ENCODE results near the gene DHH. TPM values are rescaled to one million over a fixed set of nuclear protein-coding genes. Genes with fewer than 3 reads are reported as not detected.

DHH gene
- total RNA-seq, 2 donors from 2014 or later: 0.24 to 0.31 TPM

GRCh38 chr12:49044660-49045059 lies 49.9 kb downstream of the DHH start:
- H3K36me3 Mint-ChIP-seq: peaks cover 17% of the 10 kb centered on the region

GRCh38 chr12:49043856-49044258 lies 50.7 kb downstream of the DHH start:
- H3K4me1 Mint-ChIP-seq (ENCODE audit: low read depth in 2 of 2): peaks cover 0 to 7% of the 10 kb centered on the region in 2 donors
- peaks cover 19% of the 10 kb centered on the region for H3K36me3 Mint-ChIP-seq
- ATAC-seq (peak; percentile 69 to 71), DNase-seq (ENCODE audit: low spot score) (peak; percentile 74)
- H3K4me3 Mint-ChIP-seq: no peak overlapping the region
- H3K27ac Mint-ChIP-seq: peak overlapping the region in 1 of 2 donors; percentile 31
- no peaks in the 10 kb centered on the region for H3K9me3 Mint-ChIP-seq
- no peaks in the 10 kb centered on the region for H3K27me3 Mint-ChIP-seq

More at GRCh38 chr12:49044660-49045059, 49.9 kb downstream of the DHH start:
- H3K27me3 Mint-ChIP-seq: no peaks in the 10 kb centered on the region
- no peaks in the 10 kb centered on the region for H3K9me3 Mint-ChIP-seq
- ATAC-seq (no peak), DNase-seq (ENCODE audit: low spot score) (no peak)
- H3K4me3 Mint-ChIP-seq: no peak overlapping the region
- peak overlapping the region in 1 of 2 donors; percentile 12 for H3K27ac Mint-ChIP-seq
- H3K4me1 Mint-ChIP-seq (ENCODE audit: low read depth in 2 of 2): peaks cover 0 to 7% of the 10 kb centered on the region in 2 donors

GRCh38 chr12:49043241-49043640 lies 51.4 kb downstream of the DHH start:
- H3K27ac Mint-ChIP-seq: peak overlapping the region in 1 of 2 donors; percentile 31
- DNase-seq (ENCODE audit: low spot score): no peak
- H3K36me3 Mint-ChIP-seq: peaks cover 17% of the 10 kb centered on the region

GRCh38 chr12:49041881-49042484 lies 52.6 kb downstream of the DHH start:
- H3K27me3 Mint-ChIP-seq: no peaks in the 10 kb centered on the region
- peaks cover 13% of the 10 kb centered on the region for H3K36me3 Mint-ChIP-seq
- no peaks in the 10 kb centered on the region for H3K9me3 Mint-ChIP-seq
- no peak overlapping the region for H3K4me3 Mint-ChIP-seq
- no peak overlapping the region for H3K27ac Mint-ChIP-seq
- DNase-seq (ENCODE audit: low spot score): no peak
- peaks cover 0 to 4% of the 10 kb centered on the region in 2 donors for H3K4me1 Mint-ChIP-seq (ENCODE audit: low read depth in 2 of 2)
- no peak for ATAC-seq

More at GRCh38 chr12:49043241-49043640, 51.4 kb downstream of the DHH start:
- peaks cover 0 to 7% of the 10 kb centered on the region in 2 donors for H3K4me1 Mint-ChIP-seq (ENCODE audit: low read depth in 2 of 2)
- no peaks in the 10 kb centered on the region for H3K9me3 Mint-ChIP-seq
- no peaks in the 10 kb centered on the region for H3K27me3 Mint-ChIP-seq
- no peak overlapping the region for H3K4me3 Mint-ChIP-seq
- no peak for ATAC-seq

GRCh38 chr12:49041036-49041880 lies 53.3 kb downstream of the DHH start:
- Mint-ChIP-seq H3K27me3 (no peaks in the 10 kb centered on the region), H3K4me3 (no peak overlapping the region), H3K4me1 (ENCODE audit: low read depth in 2 of 2) (peaks cover 0 to 8% of the 10 kb centered on the region in 2 donors), H3K27ac (no peak overlapping the region), H3K9me3 (no peaks in the 10 kb centered on the region), H3K36me3 (peaks cover 17% of the 10 kb centered on the region)
- no peak for DNase-seq (ENCODE audit: low spot score)
- ATAC-seq: no peak

- DNase-seq (ENCODE audit: low spot score) (no peak), ATAC-seq (no peak)
- H3K27me3 Mint-ChIP-seq: no peaks in the 10 kb centered on the region
- peaks cover 17% of the 10 kb centered on the region for H3K36me3 Mint-ChIP-seq
- no peak overlapping the region for H3K27ac Mint-ChIP-seq
- H3K4me1 Mint-ChIP-seq (ENCODE audit: low read depth in 2 of 2): peaks cover 0 to 8% of the 10 kb centered on the region in 2 donors
- H3K4me3 Mint-ChIP-seq: no peak overlapping the region
- H3K9me3 Mint-ChIP-seq: no peaks in the 10 kb centered on the region
Observed at GRCh38 chr12:49040364-49040855, 54.2 kb downstream of the DHH start.

- no peaks in the 10 kb centered on the region for H3K27me3 Mint-ChIP-seq
Observed at GRCh38 chr12:49039421-49040363, 54.9 kb downstream of the DHH start.

GRCh38 chr12:49038291-49038955 lies 56.2 kb downstream of the DHH start:
- Mint-ChIP-seq H3K9me3 (no peaks in the 10 kb centered on the region), H3K4me3 (no peak overlapping the region), H3K4me1 (ENCODE audit: low read depth in 2 of 2) (peaks cover 0 to 6% of the 10 kb centered on the region in 2 donors), H3K27ac (no peak overlapping the region), H3K27me3 (no peaks in the 10 kb centered on the region), H3K36me3 (peaks cover 14% of the 10 kb centered on the region)
- no peak for ATAC-seq
- no peak for DNase-seq (ENCODE audit: low spot score)

More at GRCh38 chr12:49039421-49040363, 54.9 kb downstream of the DHH start:
- Mint-ChIP-seq H3K27ac (no peak overlapping the region), H3K4me3 (no peak overlapping the region), H3K4me1 (ENCODE audit: low read depth in 2 of 2) (peaks cover 0 to 8% of the 10 kb centered on the region in 2 donors), H3K9me3 (no peaks in the 10 kb centered on the region), H3K36me3 (peaks cover 17% of the 10 kb centered on the region)
- DNase-seq (ENCODE audit: low spot score) (no peak), ATAC-seq (no peak)

GRCh38 chr12:49037947-49038237 lies 56.7 kb downstream of the DHH start:
- Mint-ChIP-seq H3K4me1 (ENCODE audit: low read depth in 2 of 2) (peaks cover 0 to 6% of the 10 kb centered on the region in 2 donors), H3K27me3 (no peaks in the 10 kb centered on the region), H3K27ac (no peak overlapping the region), H3K9me3 (no peaks in the 10 kb centered on the region), H3K36me3 (peaks cover 14% of the 10 kb centered on the region), H3K4me3 (no peak overlapping the region)
- no peak for ATAC-seq
- DNase-seq (ENCODE audit: low spot score): no peak

- Mint-ChIP-seq H3K4me1 (ENCODE audit: low read depth in 2 of 2) (peaks cover 0 to 6% of the 10 kb centered on the region in 2 donors), H3K27ac (no peak overlapping the region), H3K4me3 (no peak overlapping the region), H3K27me3 (no peaks in the 10 kb centered on the region), H3K36me3 (peaks cover 14% of the 10 kb centered on the region), H3K9me3 (no peaks in the 10 kb centered on the region)
- DNase-seq (ENCODE audit: low spot score) (no peak), ATAC-seq (no peak)
Observed at GRCh38 chr12:49037111-49037946, 57.3 kb downstream of the DHH start.
